Omental fat pad (tissue), 4 donors: ENCODE measurements around the gene UXS1. TPM values are rescaled to one million over a fixed set of nuclear protein-coding genes. Genes with fewer than 3 reads are reported as not detected.

Experiments used
- ATAC-seq: fragments of 150-250 bp; one replicate; pipeline ENCODE4 v1.9.1; 2016; ENCODE audit warnings: mild to moderate bottlenecking, moderate library complexity; ENCODE audit not compliant: low FRiP score
- DNase-seq: peaks from one replicate; pipeline ENCODE4 v3.0.0-alpha.2; 2019; ENCODE audit warnings: low spot score
- total RNA-seq, 4 donors: library from RNA; depleted of rRNA; stranded (reverse); fragments of >200 nt; gene quantifications; one replicate each; pipeline ENCODE4 v1.1.0, GENCODE V29; 2016
- TF ChIP-seq, protein P1 (sequence below), 3 donors: fragments of 450-650 bp; IDR thresholded peaks; one replicate each; pipeline ENCODE4 v1.5.1; 2016 to 2017; ENCODE audit warnings: antibody characterized with exemption in 3 of 3, mild to moderate bottlenecking in 3 of 3, moderate library complexity in 2 of 3

Gene UXS1
- total RNA-seq, 4 donors from 2014 or later = 29.2 to 79.4 (median 38.5) TPM

DNA sequence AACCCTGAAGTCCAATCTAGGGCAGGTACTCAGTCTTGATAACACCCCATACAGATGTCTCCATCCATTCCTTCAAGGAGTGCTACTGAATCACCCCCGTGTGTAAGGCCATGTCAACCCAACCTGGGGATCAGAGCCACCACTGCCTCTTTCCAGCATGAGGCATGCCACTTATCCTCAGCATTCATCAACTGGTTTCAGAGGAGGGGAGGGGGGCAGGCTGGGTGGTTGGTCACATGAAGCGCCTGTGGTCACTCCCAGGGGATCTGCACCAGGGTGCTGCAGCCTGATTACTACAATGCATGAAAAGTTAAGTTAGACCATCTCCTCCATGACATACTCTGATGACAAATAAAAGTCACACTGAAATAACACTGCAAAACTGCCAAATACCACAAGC is 65.0 kb downstream of the UXS1 start:
- TF ChIP-seq, protein P1, sequence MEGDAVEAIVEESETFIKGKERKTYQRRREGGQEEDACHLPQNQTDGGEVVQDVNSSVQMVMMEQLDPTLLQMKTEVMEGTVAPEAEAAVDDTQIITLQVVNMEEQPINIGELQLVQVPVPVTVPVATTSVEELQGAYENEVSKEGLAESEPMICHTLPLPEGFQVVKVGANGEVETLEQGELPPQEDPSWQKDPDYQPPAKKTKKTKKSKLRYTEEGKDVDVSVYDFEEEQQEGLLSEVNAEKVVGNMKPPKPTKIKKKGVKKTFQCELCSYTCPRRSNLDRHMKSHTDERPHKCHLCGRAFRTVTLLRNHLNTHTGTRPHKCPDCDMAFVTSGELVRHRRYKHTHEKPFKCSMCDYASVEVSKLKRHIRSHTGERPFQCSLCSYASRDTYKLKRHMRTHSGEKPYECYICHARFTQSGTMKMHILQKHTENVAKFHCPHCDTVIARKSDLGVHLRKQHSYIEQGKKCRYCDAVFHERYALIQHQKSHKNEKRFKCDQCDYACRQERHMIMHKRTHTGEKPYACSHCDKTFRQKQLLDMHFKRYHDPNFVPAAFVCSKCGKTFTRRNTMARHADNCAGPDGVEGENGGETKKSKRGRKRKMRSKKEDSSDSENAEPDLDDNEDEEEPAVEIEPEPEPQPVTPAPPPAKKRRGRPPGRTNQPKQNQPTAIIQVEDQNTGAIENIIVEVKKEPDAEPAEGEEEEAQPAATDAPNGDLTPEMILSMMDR (IDR thresholded peaks at IDR 0.05) = no peak
- DNase-seq (no peak), ATAC-seq (no peak)

DNA sequence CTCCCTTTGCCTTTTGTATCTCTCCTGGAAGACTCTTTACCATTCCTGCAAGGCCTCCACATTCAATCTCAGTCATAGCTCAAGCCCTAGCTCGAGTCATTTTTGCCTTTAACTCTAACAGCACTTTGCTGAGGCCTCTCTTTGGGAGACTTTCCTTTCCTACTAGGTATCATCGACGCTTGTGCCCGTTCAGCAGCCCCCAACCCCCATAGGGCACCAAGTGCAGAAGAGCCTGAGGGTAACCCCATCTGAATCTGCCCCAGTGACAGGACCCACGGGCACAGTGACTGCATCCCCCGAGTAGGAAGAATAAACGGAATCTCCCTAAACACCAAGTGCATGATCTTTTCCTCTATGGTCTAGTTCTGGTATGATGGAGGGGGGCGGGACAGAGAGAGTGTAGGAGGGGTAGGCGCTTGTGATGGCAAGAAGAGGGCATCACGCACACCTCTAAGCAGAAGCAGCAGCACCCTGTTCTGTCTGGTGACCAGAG is 66.3 kb downstream of the UXS1 start:
- no peak for DNase-seq
- no peak for ATAC-seq
- TF ChIP-seq, protein P1 (IDR thresholded peaks at IDR 0.05) = no peak

DNA sequence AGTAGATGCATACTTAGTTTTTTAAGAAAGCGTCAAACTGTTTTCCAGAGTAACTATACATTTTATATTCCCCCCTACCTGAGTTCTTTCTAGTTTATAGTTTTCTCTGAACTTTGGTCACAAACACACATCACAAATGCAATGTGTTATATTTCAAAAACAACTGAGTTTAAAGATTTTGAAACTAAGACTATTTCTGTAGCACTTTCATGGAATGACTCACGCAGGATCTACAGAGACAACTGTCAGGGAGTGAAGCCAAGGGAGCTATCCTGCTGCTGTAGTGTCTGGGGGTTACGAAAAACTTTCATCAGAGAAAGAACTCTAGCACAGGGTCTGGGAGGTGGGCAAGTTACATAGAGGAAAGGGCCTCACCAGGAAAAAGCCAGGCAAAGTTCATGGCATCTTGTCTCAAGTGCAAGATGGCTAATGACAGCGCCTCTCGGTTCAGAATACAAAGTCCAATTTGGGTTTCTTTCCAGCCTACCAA is 66.8 kb downstream of the UXS1 start:
- ATAC-seq (no peak), DNase-seq (no peak)
- TF ChIP-seq, protein P1 (IDR thresholded peaks at IDR 0.05) = no peak

DNA sequence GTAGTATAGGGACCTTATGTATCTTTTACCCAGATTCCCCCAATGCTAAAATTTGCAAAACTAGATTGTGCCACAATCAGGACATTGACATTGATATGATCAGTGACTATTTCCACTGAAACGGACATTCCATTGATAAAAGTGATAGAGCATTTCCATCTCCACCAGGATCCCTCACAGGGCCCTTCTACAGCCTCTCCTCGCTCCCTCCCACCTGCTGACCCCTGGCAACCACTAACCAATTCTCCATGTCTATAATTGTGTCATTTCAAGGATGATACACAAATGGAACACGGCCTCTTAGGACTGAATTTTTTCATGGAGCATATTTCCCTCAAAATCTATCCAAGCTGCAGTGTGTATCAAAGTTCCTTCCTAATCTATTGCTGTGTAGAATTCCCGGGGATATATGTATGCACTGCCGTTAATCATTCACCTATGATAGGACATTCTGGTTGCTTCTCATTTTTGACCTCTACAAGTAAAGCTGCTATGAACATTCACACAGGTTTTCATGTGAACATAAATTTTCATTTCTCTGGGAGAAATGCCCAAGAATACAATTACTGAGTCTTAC is 67.3 kb downstream of the UXS1 start:
- DNase-seq (no peak), ATAC-seq (no peak)
- TF ChIP-seq, protein P1 (IDR thresholded peaks at IDR 0.05) = no peak

DNA sequence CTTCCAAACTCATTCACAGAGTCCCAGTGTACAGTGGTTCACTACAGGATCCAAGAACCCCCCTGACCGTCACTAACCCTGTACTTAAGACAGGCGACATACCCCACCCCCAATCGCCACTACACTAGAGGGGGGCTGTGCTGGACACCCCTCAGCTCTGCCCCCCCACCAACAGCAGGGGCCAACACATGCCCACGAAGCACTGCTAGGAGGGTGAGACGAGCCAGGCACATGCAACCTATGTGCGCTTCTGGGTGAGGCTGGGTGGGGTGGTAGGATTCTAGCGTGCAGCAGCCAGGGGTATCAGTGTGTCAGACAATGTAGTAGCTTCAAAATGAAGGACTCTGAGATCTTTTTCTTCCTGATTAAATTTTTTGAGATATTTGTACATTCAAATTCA is 67.8 kb downstream of the UXS1 start:
- TF ChIP-seq, protein P1 (IDR thresholded peaks at IDR 0.05) = no peak
- no peak for ATAC-seq
- DNase-seq = no peak

DNA sequence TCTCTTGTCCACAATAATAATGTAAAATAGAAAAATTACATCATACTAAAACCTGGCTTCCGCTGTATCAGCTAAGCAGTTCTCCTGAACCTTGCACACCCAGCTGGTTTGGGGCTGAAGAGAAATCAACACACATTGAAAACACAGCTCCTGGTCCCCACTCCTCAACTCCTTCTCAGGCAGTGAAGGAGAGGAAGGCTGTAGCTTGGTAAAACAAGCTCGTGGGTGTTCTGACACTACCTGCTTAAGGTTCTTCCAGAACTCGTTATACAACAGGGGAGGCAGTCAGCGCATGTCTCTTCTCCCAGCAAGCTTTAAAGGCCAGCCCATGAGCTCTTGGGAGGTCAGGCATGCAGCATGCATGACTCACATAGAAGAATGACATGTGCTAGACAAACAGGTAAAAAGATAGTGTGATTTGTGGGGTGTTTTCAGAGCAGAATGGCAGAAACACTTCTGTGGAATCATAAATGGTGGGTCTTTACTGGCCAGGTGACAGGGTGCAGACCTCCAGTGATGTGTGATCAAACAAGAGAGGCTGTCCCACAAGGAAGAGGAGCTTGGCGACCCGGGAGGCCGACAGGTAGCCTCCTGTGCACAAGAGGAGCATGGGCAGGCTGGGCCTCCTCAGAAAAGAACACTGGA is 69.1 kb downstream of the UXS1 start:
- TF ChIP-seq, protein P1 (IDR thresholded peaks at IDR 0.05) = no peak
- DNase-seq (no peak), ATAC-seq (no peak)
